ENCODE data around the gene NUP210.
"Not testable (repeated sequence)": the region's sequence is repeated elsewhere in the genome, so short reads cannot be mapped to it uniquely, and the experiment has no call there.

Gene NUP210

DNA sequence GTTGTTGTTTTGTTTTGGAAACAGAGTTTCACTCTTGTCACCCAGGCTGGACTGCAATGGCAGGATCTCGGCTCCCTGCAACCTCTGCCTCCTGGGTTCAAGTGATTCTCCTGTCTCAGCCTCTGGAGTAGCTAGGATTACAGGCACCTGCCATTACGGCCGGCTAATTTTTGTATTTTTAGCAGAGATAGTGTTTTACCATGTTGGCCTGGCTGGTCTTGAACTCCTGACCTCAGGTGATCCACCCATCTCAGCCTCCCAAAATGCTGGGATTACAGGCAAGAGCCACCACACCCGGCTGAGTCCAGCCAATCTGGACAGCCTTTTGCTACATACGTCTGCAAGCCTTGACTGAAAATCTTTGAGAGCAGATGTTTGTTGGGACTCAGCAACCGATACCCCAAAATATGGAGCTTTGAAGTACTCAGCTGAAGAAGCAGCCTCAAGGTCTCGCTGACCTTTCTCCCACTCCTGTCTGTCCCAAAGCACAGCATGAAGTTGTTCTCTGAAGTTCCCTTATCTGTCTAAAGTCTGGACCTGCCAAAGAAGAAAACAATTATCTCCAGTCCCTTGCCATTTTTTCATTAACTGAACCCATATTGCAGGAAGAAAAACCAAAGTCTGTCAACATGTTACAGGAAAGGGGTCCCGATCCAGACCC is 9.6 kb upstream of the NUP210 start:
- no peak for DNase-seq (ENCODE audit: low read depth in 3 of 3)

DNA sequence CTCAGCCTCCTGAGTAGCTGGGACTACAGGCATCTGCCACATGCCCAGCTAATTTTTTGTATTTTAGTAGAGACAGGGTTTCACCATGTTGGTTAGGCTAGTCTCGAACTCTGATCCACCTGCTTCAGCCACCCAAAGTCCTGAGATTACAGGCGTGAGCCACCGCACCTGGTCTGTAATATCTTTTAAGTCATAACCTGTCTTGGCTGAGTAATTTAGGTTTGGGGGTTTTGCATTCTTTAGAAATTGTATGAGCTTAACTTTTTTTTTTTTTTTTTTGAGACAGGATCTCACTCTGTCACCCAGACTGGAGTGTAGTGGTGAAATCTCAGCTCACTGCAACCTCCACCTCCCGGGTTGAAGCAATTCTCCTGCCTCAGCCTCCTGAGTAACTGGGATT is 8.6 kb upstream of the NUP210 start:
- DNase-seq (ENCODE audit: low read depth in 3 of 3) = not testable (repeated sequence)

DNA sequence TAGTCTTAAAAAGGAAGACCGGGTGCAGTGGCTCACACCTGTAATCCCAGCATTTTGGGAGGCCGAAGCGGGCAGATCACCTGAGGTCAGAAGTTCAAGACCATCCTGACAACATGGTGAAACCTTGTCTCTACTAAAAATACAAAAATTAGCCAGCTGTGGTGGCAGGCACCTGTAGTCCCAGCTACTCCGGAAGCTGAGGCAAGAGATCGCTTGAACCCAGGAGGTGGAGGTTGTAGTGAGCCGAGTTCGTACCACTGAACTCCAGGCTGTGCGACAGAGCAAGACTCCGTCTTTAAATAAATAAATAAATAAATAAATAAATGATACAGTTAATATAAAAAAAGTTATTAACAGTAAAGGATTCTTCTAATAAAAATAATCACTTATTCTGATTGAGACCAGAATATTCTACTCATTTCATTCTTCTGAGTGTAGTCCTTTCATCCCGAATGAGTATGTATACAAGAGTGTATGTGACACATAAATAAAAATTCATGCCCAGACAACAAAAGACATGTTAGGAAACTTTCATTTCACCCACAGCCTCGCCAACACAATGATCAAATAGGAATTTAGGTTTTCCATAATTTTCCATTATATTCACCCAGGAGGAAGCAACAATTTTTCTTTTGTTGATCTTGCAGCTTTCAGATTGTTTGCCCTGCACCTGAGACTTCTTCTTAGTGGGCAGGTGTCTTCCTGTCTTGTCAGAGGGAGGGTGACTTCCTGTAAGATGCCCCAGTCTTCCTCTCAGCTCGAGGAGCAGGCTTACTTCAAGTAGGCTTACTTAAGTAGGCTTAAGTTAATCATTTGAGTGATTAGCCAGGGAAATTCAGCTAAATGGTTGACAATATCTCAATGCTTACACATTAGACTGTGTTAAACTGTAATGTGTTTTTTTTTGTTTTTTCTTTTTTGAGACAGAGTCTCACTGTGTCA is 7.8 kb upstream of the NUP210 start:
- peak in 1 of 3 experiments; percentile 44 for DNase-seq (ENCODE audit: low read depth in 3 of 3)

DNA sequence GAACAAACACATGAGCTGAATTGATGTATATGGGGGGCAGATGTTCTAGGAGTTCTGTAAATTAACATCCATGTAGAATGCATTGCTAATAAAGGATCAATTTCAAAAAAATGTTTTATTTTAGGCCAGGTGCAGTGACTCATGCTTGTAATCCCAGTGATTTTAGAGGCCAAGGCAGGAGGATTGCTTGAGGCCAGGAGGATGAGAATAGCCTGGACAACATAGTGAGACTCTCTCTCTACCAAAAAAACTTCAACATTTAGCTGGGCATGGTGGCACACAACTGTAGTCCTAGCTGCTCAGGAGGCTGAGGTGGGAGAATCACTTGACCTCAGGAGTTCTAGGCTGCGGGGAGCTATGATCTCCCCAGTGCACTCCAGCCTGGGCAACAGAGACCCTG is 6.5 kb upstream of the NUP210 start:
- no peak for DNase-seq (ENCODE audit: low read depth in 3 of 3)

DNA sequence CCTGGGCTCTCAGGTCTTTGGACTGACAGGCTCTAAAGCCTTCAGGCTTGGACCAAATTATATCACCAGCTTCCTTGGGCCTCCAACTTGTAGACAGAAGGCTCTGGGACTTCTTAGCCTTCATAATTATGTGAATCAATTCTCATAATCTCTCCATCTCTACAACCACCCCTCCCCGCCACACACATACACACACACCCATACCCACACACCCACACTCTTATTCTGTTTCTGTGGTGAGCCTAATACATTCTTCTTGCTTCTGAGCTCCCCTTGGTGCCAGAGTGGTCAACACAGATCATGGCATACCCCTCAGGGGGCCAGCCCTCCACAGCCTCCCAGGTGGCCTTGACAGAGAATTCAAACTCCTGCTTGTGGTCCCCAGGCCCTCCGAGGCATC is 5.6 kb upstream of the NUP210 start:
- no peak for DNase-seq (ENCODE audit: low read depth in 3 of 3)

DNA sequence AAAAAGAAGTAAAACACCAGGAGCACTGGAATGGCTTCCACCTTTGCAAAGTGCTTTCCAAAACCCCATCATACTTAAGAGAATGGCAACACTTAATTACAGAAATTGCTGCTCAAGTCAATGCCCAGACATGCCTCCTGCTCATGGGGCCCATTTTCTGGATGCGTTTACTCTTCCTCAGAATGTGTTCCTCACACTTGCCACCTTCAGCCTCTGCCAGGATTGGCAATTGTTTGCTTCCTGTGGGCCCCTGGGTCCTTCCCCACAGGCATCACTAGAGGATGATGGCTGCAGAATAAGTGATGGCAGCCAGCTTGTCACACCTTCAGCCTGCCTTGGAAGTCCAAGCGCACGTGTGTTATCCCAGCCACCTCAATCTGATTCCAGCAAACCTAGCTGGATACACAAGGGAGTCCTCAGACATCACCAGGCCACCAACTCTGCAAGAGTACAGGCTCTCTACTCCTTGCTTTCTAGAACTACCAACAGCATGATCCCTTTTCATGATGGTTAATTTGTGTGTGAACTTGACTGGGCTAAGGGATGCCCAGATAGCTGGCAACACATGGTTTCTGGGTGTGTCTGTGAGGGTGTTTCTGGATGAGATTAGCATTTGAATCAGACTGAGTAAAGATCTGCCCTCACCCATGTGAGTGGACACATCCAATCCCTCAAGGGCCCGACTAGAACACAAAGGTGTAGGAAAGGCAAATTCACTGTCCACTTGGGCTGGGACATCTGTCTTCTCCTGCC is 4.9 kb upstream of the NUP210 start:
- no peak for DNase-seq (ENCODE audit: low read depth in 3 of 3)

DNA sequence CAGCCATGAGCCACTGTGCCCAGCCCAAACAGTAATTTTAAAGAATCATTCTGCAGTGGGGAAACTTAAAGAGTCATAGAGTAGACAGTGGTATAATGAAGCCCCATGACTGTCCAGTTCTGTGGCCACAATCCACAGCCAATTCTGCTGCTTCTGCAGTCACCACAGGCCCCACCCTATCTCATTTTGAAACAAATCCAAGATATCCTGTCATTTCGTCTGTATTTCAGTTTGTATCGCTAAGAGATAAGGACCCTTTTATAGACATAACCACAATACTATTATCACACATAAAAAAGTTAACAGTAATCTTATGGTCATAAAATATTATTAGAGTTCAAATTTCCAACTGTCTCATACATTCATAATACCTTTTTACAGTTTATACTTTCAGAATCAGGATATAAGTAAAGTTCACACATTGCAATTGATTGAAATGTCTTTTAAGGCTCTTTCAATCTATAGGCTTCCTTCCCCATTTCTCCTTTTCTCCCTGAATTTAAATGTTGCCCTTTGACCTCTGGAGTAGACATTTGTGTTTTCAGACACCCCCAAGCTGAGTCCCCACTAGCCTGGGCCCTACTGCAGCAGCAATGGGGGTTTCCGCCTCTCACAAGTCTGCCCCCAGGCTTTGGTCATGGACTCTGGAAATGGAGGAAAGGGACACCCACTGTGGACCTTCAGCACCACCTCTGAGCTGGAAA is 4.2 kb upstream of the NUP210 start:
- no peak for DNase-seq (ENCODE audit: low read depth in 3 of 3)

DNA sequence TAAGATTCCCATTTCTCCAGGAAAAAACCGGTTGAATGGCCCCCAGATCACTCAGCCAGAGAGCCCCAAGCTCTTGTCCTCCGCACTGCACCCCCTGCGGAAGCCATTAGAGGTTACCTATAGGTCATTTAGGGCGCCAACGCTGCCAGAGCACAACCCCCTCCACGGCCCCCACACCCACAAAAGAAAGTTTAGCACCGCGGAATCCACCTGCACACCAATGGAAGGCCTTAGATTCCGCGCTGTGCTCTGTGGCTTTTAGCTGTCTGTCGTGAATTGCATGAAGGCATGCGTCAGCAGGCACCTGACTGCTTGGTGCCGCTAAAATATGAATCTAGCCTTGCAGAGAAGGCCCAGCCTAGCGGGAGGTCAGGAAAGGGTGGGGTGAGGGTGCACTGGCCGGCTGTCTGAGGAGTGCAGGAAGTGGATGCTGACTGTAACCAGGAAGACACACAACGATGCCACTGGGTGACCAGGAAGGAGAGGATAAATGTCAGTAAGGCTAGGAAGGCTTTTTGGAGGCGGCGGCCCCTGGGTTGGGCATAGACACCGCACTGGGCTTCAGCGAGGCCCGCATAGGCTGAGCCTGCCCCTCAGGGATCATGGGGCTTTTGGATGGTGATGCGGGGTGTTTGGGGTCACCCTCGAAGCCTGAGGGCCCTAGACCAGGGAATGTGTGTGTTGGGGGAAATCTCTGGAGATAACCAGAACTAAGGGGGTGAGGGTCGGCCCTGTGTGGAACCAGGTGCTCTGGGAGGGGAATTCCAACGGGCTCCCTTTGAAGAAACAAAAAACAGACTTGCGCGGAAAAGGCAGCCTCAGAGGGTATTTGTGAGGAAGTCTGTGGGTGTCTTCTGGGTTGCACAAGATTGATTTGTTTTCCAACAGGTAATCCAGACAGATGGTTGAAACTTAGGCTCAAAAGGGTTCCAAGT is 976 bp upstream of the NUP210 start:
- peak; percentile 49 to 68 (median 64) for DNase-seq (ENCODE audit: low read depth in 3 of 3)

DNA sequence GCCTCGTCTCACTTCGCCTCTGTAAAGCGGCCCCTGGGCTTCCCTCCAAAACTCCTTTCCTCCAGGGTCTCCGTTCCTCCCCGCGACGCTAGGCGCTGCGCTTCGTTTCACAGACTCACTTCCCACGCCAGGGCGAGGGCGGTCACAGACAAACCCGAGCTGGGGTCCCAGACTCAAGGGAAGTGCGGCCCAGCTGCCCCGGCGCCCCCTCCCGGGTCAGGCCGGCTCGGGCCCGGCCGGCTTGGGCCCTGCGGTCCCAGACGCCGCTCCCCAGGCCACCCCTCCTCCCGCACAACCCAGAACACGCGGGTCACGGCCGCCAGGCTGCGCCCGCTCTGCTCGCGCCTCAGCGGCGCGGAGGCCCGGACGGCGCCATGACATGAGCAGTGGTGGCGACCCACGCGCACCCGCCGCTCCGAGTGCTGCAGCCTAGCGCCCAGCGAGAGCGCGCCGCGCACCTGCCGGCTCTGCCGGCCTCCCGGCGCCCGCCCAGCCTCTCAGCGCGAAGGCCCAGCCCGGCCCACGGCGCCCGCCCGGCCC is 547 bp downstream of the NUP210 start:
- peak; percentile 38 to 57 (median 46) for DNase-seq (ENCODE audit: low read depth in 3 of 3)

DNA sequence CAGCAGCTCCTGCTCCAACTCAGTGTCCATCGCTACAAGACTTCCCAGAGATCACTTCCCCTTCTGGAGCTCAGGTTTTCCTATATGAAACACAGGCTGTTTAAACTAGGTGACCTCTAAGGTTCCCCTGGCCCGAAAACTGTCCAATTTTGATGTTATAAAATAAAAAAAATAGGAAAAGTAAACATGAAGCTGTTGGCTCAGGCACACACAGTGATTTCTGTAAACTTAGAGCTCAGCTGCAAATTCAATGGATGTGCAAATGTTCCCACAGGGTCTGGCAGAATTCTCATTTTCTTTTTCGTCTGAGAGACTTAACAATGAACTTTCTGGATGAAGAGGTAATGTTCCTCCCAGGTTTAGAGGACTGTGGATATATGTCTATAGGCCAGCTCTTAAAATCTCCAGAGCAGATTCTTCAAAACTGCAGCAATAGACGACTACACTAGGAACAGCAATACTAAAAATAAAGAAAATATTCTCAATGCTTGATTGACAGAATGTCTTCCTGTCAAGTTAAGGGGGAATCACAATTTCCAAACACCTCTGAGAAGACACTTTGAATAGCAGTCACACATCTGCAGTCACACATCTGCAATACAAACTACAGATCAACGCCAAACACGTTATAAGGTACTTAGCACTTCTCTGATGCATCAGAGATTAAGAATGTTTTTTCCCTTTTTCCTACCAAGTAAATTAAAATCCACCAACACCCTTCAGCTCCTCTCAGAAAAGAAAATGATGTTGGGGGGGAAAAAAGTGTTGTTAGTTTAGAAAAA is 2.8 kb downstream of the NUP210 start:
- no peak for DNase-seq (ENCODE audit: low read depth in 3 of 3)

DNA sequence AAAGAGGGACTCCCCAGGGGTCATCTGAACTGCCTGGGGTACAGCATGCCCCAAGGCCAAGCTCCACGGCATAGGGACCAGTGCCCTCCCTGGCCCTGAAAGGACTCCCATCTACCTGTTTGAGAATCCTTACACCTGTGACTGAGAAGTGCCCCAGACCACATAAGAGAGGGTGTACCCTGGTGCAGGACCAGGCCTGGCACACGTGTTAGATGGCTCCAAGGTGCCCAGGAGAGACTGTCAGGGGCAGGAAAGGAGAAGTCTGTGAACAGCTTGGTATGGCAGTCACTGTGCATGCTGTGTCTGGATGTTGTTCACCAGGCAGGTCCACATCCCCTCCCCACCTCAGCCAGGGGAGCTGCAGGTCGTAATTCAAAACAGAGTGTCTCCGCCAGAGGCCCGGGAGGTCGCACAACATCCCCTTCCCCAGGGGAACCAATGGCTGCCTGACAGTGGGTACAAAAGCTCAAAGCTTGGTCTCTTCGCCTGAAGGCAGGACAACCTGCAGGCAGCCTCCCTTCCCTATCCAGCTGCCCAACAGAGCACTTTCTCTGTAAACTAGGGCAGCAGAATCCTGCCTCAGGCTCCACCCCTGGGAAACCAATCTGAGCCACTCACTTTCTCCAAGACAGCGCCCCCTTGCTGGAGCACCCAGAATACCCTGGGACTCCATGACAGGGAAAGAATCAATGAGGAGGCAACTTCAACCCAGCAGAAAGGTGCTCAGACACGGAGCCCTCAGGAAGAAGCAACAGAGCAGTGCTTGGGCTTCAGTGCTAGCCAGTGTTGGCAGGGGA is 3.9 kb downstream of the NUP210 start:
- DNase-seq (ENCODE audit: low read depth in 3 of 3) = no peak

DNA sequence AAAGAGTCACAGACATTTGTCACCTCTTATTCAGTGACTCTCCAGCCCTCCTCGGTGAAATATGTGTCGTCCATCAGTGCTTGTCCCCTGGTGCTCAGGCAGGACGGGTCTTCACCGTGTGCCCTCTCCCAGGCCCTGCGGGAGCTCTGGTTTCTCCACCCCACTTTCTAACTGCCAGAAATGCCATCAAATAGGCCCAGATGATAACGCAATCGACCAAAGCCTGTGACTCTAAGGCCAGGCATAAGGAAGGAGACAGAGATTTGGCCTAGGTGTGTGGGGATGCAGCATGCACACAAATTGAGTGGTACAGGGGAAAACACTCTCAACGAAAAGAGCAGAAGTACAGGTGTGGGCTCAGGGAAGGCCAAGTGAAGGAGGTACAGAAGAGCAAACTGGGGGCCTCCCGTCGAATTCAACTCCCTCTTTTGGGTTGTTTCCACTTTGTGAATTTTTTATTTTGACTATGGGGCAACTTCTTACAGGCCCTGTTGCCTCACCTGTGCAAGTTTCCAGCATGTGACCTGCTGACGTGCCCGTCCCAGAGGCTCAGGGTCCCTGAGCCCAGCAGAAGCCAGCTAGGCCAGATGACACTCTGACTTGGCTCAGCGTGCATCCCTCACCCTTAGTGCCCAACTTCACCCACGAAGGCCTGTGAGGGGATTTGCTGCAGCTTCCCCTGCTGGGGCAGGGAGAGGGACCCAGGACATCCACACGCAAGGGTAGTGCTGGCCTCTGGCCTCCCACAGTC is 4.7 kb downstream of the NUP210 start:
- no peak for DNase-seq (ENCODE audit: low read depth in 3 of 3)

DNA sequence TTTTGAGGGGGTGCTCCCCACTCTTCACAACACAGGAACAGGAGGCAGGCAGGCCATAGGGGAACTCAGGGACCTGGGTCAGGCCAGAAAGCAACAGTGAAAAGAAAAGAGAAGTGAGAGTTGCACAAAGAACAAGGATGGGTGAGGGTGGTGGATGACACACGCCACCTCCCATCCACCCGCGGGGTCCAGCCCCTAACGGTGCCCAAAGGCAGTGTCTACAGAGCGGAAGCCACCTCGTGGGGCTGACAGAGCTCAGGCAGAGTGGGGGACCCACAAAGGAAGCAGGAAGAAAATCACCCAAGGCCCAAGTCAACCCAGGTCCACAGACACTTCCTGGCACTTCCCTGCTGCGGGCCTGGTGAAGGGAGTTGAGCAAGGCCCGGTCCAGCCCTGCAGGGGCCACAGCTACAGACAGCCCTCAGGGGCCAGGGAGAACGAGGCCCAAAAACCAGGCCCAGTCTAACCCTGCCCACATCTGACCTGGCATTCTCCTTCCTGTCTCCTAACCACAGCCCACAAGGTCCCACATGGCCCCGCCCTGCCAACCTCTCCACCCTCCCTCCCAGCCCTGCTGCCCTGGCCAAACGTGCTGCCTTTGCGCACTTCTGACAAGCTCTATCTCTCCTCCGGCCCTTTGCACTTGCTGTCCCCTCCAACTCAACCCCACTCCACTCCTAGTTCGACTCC is 5.9 kb downstream of the NUP210 start:
- DNase-seq (ENCODE audit: low read depth in 3 of 3) = peak; percentile 27 to 35 (median 33)

DNA sequence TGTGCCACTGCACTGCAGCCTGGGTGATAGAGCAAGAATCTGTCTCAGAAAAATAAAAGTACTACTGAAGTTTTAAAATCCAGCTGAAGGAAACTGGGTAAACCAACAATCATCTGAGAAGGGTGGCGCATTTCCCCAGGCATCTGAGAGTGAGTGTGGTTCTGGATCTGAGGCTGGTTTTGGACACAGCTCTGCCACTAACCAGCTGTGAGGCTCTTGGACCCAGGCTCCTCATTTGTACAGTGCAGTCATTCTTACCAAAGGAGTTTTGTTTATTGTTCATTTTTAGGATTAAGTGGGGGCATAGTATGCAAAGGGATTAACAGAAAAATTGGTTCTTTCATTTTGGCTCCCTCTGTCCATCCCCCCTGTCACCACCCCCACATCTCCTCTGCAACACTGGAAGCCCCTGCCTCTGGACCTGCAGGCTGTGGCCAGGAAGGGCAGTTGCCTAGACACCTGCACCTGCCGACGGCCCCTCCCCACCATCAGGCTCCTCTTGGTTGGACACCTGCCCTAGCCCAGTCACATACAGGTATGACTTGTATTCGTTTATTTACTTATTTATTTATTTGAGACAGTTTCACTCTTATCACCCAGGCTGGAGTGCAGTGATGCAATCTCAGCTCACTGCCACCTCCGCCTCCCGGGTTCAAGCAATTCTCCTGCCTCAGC is 8.8 kb downstream of the NUP210 start:
- no peak for DNase-seq (ENCODE audit: low read depth in 3 of 3)

DNA sequence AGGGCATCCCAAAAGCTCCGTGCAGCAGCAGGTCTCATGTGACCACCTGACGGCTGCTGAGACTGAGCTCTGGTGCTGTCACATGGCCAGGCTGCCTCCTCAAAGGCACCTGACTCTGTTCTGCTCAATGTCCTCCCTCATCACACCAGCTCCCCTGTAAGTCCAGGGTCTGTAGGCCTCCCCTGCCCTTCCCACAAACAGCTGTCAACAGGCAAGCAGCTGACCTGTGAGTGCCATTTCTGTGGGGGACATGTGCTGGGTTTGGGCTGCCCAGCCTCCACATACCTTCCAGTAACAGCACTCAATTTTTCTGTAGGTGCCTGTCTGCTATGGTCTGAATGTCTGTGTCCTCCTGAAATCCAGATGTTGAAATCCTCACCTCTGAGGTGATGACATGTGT is 11.2 kb downstream of the NUP210 start:
- DNase-seq (ENCODE audit: low read depth in 3 of 3) = no peak

DNA sequence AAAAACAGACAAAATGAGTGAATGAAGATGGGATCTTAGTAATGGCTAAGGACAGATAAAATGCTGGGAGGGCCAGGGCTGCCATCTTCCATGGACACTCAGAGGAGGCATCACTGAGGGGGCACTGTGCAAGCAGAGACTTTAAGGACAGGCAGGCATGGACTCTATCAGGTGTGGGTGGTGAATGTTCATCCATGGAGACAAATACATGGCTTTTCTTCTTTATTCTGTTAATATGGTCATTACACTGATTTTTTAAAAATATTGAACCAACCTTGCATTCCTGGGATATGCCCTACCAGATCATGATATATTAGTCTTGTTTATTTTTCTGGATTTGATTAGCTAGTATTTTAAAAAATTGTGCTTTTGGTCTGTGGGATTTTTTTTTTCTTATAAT is 12.2 kb downstream of the NUP210 start:
- no peak for DNase-seq (ENCODE audit: low read depth in 3 of 3)

DNA sequence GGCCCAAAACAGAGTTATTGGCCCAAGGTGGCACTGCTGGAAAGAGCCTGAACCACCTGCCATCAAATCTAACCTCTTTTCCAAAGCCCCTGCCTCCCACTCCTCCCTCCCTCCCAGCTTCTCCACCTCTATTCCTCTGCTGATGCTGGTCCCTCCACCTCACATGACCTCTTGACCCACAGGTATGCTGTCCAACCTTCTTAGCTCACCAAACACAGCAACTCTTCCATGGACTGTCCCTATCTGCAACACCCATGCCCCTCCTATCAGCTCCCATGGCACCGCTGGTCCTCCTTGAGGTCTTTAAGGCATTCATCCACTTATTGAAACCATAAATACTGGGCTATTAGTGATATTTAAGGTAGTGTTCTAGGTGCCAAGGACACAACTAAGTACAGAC is 12.6 kb downstream of the NUP210 start:
- no peak for DNase-seq (ENCODE audit: low read depth in 3 of 3)
